HEK293 (cell line): ENCODE results near the gene SINHCAF.

Experiments
- FEZF1 ChIP-seq: fragments of 450-650 bp; formaldehyde crosslinking; IDR thresholded peaks from 2 replicates; pipeline ENCODE4 v1.5.1; 2016; ENCODE audit warnings: missing biosample characterization, missing genetic modification characterization
- KLF1 ChIP-seq: fragments of 450-650 bp; formaldehyde crosslinking; IDR thresholded peaks from 2 replicates; pipeline ENCODE4 v1.5.1; 2016; ENCODE audit warnings: missing biosample characterization, missing genetic modification characterization
- KLF16 ChIP-seq: fragments of 450-650 bp; formaldehyde crosslinking; IDR thresholded peaks from 2 replicates; pipeline ENCODE4 v1.5.1; 2017; ENCODE audit warnings: missing biosample characterization, missing genetic modification characterization
- KLF9 ChIP-seq: fragments of 450-650 bp; formaldehyde crosslinking; IDR thresholded peaks from 2 replicates; pipeline ENCODE4 v1.5.1; 2016; ENCODE audit warnings: missing biosample characterization, missing genetic modification characterization, low read depth
- PBX3 ChIP-seq: sonication (generic); formaldehyde crosslinking; IDR thresholded peaks from 2 replicates; pipeline ENCODE4 v1.8.1; 2022; ENCODE audit warnings: mild to moderate bottlenecking, moderate library complexity, missing genetic modification reagents
- SALL2 ChIP-seq: fragments of 450-650 bp; formaldehyde crosslinking; IDR thresholded peaks from 2 replicates; pipeline ENCODE4 v1.5.0; 2017; ENCODE audit warnings: missing biosample characterization, mild to moderate bottlenecking, missing genetic modification characterization, borderline replicate concordance
- SP2 ChIP-seq: fragments of 450-650 bp; formaldehyde crosslinking; IDR thresholded peaks from 2 replicates; pipeline ENCODE4 v1.5.1; 2016; ENCODE audit warnings: missing biosample characterization, missing genetic modification characterization
- SP7 ChIP-seq: fragments of 450-650 bp; formaldehyde crosslinking; IDR thresholded peaks from 2 replicates; pipeline ENCODE4 v1.5.1; 2016; ENCODE audit warnings: missing biosample characterization, missing genetic modification characterization
- ZBTB17 ChIP-seq: fragments of 450-650 bp; formaldehyde crosslinking; IDR thresholded peaks from 2 replicates; pipeline ENCODE4 v1.5.1; 2016; ENCODE audit warnings: missing biosample characterization, missing genetic modification characterization
- ZBTB26 ChIP-seq: fragments of 450-650 bp; formaldehyde crosslinking; optimal IDR thresholded peaks from 2 replicates; pipeline ENCODE3; 2016; ENCODE audit warnings: missing biosample characterization, mild to moderate bottlenecking, missing genetic modification characterization
- ZNF223 ChIP-seq: fragments of 450-650 bp; formaldehyde crosslinking; IDR thresholded peaks from 2 replicates; pipeline ENCODE4 v1.5.1; 2016; ENCODE audit warnings: missing biosample characterization, missing genetic modification characterization
- ZNF350 ChIP-seq: fragments of 450-650 bp; formaldehyde crosslinking; IDR thresholded peaks from 2 replicates; pipeline ENCODE4 v1.5.0; 2017; ENCODE audit warnings: missing biosample characterization, mild to moderate bottlenecking, missing genetic modification characterization
- ZNF48 ChIP-seq: fragments of 450-650 bp; formaldehyde crosslinking; IDR thresholded peaks from 2 replicates; pipeline ENCODE4 v1.5.1; 2016; ENCODE audit warnings: missing biosample characterization, missing genetic modification characterization
- ZNF501 ChIP-seq: fragments of 450-650 bp; formaldehyde crosslinking; IDR thresholded peaks from 2 replicates; pipeline ENCODE4 v1.5.1; 2016; ENCODE audit warnings: missing biosample characterization, missing genetic modification characterization
- ZNF544 ChIP-seq: fragments of 450-650 bp; formaldehyde crosslinking; IDR thresholded peaks from 2 replicates; pipeline ENCODE4 v1.5.0; 2017; ENCODE audit warnings: missing biosample characterization, missing genetic modification characterization
- ZNF558 ChIP-seq: fragments of 450-650 bp; formaldehyde crosslinking; IDR thresholded peaks from 2 replicates; pipeline ENCODE4 v1.5.1; 2016; ENCODE audit warnings: missing biosample characterization, missing genetic modification characterization
- ZNF626 ChIP-seq: fragments of 450-650 bp; sonication (Bioruptor Pico); formaldehyde crosslinking; IDR thresholded peaks from 2 replicates; pipeline ENCODE4 v1.5.1; 2018; ENCODE audit warnings: missing biosample characterization, missing genetic modification characterization, inconsistent platforms
- ZNF768 ChIP-seq: fragments of 450-650 bp; formaldehyde crosslinking; IDR thresholded peaks from 2 replicates; pipeline ENCODE4 v1.5.1; 2018; ENCODE audit warnings: missing biosample characterization, mild to moderate bottlenecking, missing genetic modification characterization
- ZNF843 ChIP-seq: fragments of 450-650 bp; formaldehyde crosslinking; IDR thresholded peaks from 2 replicates; pipeline ENCODE4 v1.5.1; 2016; ENCODE audit warnings: missing biosample characterization, missing genetic modification characterization
- TF ChIP-seq, protein P1 (sequence below): fragments of 450-650 bp; IDR thresholded peaks from 2 replicates; pipeline ENCODE4 v1.5.1; 2018; ENCODE audit warnings: missing biosample characterization, mild to moderate bottlenecking, missing genetic modification characterization
- TF ChIP-seq, protein P2 (sequence below): fragments of 450-650 bp; formaldehyde crosslinking; IDR thresholded peaks from 2 replicates; pipeline ENCODE4 v1.5.1; 2017; ENCODE audit warnings: missing biosample characterization, missing genetic modification characterization
- TF ChIP-seq, protein P3 (sequence below): fragments of 450-650 bp; formaldehyde crosslinking; conservative IDR thresholded peaks from 2 replicates; pipeline ENCODE4 v1.5.1; 2016; ENCODE audit warnings: low read depth, missing biosample characterization, missing genetic modification characterization
- TF ChIP-seq, protein P4 (sequence below): fragments of 450-650 bp; formaldehyde crosslinking; IDR thresholded peaks from 2 replicates; pipeline ENCODE4 v1.5.1; 2016; ENCODE audit warnings: missing biosample characterization, missing genetic modification characterization, borderline replicate concordance
- TF ChIP-seq, protein P5 (sequence below): fragments of 450-650 bp; formaldehyde crosslinking; IDR thresholded peaks from 2 replicates; pipeline ENCODE4 v1.5.1; 2016; ENCODE audit warnings: missing biosample characterization, missing genetic modification characterization
- TF ChIP-seq, protein P6 (sequence below): fragments of 450-650 bp; formaldehyde crosslinking; IDR thresholded peaks from 2 replicates; pipeline ENCODE4 v1.5.1; 2016; ENCODE audit warnings: missing biosample characterization, missing genetic modification characterization

SINHCAF gene

GRCh38 chr12:31325877-31326631 is at the start of gene SINHCAF (continued):
- TF ChIP-seq, protein P1, sequence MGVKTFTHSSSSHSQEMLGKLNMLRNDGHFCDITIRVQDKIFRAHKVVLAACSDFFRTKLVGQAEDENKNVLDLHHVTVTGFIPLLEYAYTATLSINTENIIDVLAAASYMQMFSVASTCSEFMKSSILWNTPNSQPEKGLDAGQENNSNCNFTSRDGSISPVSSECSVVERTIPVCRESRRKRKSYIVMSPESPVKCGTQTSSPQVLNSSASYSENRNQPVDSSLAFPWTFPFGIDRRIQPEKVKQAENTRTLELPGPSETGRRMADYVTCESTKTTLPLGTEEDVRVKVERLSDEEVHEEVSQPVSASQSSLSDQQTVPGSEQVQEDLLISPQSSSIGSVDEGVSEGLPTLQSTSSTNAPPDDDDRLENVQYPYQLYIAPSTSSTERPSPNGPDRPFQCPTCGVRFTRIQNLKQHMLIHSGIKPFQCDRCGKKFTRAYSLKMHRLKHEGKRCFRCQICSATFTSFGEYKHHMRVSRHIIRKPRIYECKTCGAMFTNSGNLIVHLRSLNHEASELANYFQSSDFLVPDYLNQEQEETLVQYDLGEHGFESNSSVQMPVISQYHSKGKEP (tag by site-specific recombination) = peak; percentile 72; the same call in 1 of the 2 replicates
- TF ChIP-seq, protein P2, sequence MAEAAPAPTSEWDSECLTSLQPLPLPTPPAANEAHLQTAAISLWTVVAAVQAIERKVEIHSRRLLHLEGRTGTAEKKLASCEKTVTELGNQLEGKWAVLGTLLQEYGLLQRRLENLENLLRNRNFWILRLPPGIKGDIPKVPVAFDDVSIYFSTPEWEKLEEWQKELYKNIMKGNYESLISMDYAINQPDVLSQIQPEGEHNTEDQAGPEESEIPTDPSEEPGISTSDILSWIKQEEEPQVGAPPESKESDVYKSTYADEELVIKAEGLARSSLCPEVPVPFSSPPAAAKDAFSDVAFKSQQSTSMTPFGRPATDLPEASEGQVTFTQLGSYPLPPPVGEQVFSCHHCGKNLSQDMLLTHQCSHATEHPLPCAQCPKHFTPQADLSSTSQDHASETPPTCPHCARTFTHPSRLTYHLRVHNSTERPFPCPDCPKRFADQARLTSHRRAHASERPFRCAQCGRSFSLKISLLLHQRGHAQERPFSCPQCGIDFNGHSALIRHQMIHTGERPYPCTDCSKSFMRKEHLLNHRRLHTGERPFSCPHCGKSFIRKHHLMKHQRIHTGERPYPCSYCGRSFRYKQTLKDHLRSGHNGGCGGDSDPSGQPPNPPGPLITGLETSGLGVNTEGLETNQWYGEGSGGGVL (tag by site-specific recombination) = peak; percentile 97
- 0 out of 2 replicates have a peak, but pooled peaks have one; percentile 21 for TF ChIP-seq KLF1 (tag by site-specific recombination)
- TF ChIP-seq, protein P3, sequence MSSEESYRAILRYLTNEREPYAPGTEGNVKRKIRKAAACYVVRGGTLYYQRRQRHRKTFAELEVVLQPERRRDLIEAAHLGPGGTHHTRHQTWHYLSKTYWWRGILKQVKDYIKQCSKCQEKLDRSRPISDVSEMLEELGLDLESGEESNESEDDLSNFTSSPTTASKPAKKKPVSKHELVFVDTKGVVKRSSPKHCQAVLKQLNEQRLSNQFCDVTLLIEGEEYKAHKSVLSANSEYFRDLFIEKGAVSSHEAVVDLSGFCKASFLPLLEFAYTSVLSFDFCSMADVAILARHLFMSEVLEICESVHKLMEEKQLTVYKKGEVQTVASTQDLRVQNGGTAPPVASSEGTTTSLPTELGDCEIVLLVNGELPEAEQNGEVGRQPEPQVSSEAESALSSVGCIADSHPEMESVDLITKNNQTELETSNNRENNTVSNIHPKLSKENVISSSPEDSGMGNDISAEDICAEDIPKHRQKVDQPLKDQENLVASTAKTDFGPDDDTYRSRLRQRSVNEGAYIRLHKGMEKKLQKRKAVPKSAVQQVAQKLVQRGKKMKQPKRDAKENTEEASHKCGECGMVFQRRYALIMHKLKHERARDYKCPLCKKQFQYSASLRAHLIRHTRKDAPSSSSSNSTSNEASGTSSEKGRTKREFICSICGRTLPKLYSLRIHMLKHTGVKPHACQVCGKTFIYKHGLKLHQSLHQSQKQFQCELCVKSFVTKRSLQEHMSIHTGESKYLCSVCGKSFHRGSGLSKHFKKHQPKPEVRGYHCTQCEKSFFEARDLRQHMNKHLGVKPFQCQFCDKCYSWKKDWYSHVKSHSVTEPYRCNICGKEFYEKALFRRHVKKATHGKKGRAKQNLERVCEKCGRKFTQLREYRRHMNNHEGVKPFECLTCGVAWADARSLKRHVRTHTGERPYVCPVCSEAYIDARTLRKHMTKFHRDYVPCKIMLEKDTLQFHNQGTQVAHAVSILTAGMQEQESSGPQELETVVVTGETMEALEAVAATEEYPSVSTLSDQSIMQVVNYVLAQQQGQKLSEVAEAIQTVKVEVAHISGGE = peak; percentile 67
- no peak for TF ChIP-seq FEZF1 (tag by site-specific recombination)
- TF ChIP-seq SP7 (tag by site-specific recombination) = peak; percentile 75
- TF ChIP-seq ZNF501 = peak; percentile 60; the same call in 1 of the 2 replicates
- no peak for TF ChIP-seq PBX3 (CRISPR knock-in tag)
- no peak for TF ChIP-seq ZNF626 (tag by site-specific recombination)
- no peak for TF ChIP-seq SALL2 (tag by site-specific recombination)
- peak; percentile 90 for TF ChIP-seq ZBTB26 (tag by site-specific recombination)
- TF ChIP-seq KLF9 (tag by site-specific recombination) = peak; percentile 48
- no peak for TF ChIP-seq ZNF350 (tag by site-specific recombination)
- peak; percentile 63 for TF ChIP-seq SP2
- TF ChIP-seq, protein P4, sequence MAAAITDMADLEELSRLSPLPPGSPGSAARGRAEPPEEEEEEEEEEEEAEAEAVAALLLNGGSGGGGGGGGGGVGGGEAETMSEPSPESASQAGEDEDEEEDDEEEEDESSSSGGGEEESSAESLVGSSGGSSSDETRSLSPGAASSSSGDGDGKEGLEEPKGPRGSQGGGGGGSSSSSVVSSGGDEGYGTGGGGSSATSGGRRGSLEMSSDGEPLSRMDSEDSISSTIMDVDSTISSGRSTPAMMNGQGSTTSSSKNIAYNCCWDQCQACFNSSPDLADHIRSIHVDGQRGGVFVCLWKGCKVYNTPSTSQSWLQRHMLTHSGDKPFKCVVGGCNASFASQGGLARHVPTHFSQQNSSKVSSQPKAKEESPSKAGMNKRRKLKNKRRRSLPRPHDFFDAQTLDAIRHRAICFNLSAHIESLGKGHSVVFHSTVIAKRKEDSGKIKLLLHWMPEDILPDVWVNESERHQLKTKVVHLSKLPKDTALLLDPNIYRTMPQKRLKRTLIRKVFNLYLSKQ (tag by site-specific recombination) = no peak
- peak; percentile 70 for TF ChIP-seq ZBTB17
- TF ChIP-seq, protein P5, sequence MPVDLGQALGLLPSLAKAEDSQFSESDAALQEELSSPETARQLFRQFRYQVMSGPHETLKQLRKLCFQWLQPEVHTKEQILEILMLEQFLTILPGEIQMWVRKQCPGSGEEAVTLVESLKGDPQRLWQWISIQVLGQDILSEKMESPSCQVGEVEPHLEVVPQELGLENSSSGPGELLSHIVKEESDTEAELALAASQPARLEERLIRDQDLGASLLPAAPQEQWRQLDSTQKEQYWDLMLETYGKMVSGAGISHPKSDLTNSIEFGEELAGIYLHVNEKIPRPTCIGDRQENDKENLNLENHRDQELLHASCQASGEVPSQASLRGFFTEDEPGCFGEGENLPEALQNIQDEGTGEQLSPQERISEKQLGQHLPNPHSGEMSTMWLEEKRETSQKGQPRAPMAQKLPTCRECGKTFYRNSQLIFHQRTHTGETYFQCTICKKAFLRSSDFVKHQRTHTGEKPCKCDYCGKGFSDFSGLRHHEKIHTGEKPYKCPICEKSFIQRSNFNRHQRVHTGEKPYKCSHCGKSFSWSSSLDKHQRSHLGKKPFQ = no peak
- no peak for TF ChIP-seq ZNF768 (tag by site-specific recombination)
- no peak for TF ChIP-seq ZNF223 (tag by site-specific recombination)
- TF ChIP-seq ZNF48 (tag by site-specific recombination) = no peak
- no peak for TF ChIP-seq ZNF558 (tag by site-specific recombination)
- TF ChIP-seq ZNF843 (tag by site-specific recombination) = 0 out of 2 replicates have a peak, but pooled peaks have one; percentile 23
- no peak for TF ChIP-seq ZNF544
- no peak for TF ChIP-seq KLF16 (tag by site-specific recombination)
- TF ChIP-seq, protein P6, sequence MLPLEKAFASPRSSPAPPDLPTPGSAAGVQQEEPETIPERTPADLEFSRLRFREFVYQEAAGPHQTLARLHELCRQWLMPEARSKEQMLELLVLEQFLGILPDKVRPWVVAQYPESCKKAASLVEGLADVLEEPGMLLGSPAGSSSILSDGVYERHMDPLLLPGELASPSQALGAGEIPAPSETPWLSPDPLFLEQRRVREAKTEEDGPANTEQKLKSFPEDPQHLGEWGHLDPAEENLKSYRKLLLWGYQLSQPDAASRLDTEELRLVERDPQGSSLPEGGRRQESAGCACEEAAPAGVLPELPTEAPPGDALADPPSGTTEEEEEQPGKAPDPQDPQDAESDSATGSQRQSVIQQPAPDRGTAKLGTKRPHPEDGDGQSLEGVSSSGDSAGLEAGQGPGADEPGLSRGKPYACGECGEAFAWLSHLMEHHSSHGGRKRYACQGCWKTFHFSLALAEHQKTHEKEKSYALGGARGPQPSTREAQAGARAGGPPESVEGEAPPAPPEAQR (tag by site-specific recombination) = no peak
